ENCODE results near the gene GOLGA5.
A peak's percentile ranks its signal among the peaks of the same experiment; 100 is the strongest.
"Not testable (repeated sequence)": the region's sequence is repeated elsewhere in the genome, so short reads cannot be mapped to it uniquely, and the experiment has no call there.

GOLGA5 gene

DNA sequence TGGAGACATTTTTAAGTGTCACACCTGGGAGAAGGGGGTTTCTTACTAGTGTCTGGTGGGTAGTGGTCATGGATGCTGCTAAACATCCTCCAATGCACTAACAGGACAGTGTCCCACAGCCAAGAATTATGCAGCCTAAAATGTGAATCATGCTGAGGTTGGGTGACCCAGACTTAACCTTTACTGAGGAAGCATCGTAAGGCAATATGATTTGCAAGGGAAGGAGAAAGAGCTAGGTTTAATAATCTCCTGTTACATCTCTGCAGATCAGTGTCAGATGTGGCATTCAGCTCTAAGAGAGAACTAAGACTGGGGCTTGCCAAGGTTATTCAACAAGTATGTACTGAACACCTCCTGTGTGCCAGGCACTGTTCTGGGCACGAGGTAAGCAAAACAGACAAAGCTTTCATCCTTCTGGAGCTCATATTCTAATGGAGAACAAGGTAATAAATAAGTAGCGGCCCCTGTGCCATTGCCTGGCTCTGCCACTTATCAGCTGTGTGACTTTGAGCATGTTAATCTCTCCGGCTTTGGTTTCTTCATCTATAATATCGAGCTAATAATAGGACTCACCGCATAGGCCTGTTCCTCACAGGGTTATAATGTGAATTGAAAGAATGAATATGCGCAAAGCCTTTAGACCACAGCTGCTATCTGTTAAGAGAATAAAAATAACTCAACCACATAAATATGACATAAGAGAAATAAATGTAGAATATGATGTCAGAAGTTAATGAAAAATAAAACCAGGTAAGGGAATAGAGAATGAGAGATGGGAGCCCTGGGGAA is 13.5 kb upstream of the GOLGA5 start:
- DNase-seq, result no peak

DNA sequence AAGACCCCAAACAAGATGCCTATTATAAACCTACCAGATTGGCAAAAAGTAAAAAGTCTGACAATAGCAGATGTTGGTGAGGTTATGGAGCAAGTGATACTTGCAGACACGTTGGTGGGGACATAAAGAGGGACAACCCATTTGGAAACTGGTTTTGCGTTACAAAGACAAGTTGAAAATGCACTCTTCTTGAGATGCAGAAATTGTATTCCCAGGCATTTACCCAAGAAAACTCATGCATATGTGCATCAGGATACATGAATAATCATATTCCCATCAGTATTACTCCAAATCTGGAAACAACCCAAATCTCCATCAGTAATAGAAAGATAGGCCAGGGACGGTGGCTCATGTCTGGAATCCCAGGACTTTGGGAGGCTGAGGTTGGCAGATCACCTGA is 12.8 kb upstream of the GOLGA5 start:
- no peak for DNase-seq

DNA sequence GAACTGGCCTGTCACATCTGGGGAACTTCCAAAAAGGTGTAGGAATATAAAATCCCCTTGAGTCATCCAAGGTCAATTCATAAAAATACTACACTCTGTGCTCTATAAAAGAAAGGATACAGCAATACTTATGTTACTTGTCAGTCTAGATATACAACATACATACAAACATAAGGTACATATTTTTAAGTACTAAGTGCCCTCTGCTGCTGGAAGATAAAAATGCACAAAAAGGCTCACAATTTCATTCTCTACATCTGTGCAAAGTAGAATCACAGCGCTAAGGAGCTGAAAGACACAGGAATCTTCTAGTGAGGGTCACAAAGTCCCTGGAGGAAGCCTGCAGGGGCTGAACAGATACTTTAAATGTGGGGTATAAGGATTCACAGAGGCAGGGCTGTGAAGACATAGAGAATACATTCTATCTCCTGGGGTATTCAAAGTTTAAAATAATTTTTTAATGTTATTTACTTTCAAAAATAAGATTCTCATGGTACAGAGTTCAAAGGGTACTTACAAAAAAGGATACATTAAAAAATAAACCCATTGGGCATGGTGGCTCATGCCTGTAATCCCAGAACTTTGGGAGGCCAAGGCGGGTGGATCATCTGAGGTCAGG is 10.2 kb upstream of the GOLGA5 start:
- DNase-seq, result peak; percentile 67

DNA sequence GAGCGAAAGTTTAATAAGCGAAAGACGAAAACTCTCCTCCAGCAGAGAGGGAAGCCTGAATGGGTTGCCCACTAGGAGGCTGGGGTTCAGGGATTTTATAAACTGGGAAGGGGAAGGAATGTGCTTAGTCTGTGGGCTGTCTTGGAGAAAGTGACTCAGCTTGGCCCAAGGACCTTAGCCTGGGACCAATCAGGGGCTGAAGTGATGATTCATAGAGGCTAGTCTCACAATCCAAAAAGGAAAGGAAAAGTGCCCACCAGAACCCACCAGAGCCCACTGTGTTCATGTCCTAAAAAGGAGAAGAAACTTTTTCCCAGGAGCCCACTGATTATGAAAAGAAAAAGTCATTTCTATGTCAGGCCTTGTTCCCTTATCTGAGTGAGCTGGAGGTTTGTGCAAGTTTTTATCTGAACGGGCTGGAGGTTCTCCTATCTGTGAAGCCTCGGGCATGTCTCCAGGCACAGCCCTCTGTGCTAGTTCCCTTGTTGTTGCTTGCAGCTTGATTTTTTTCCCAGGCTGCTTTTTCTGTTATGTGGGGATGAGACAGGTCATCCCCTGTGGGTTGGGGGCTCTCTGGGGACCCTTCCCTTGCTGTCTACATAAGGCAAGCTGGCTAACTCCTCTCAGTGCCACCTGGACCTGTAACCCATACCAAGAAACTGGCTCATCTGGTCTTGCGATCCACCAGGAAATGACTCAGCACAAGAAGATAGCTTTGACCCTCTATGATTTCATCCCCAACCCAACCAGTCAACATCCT is 8.3 kb upstream of the GOLGA5 start:
- DNase-seq, result no peak

DNA sequence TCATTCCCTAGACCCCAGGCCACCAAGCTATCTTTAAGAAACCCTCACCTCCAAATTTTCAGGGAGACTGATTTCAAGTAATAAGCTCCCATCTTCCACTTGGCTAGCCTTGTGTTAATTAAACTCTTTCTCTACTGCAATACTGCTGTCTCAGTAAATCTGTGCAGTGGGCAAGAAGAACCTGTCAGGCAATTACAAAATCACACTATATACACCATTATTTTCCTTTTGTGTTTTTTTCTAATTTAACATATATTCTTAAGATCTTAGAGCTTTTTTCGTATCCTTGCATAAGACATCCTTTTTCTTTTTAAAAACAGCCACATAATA is 7.7 kb upstream of the GOLGA5 start:
- no peak for DNase-seq

DNA sequence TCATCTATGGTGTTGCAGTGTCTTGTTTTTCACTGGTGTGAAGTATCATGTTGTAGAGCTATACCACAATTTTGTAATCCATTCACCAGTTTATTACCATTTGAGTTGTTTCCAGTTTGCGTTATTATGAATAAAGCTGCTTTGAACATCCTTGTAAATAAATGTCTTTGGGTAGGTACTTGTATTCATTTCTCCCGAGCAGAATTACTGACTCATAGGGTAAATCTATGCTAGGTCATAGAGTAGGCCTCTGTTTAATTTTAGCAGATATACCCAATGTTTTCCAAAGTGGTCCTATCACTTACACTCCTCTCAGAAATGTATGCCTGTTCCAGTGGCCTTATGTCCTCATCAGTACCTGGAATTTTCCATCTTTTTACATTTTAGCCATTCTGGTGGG is 6.6 kb upstream of the GOLGA5 start:
- DNase-seq, result no peak

DNA sequence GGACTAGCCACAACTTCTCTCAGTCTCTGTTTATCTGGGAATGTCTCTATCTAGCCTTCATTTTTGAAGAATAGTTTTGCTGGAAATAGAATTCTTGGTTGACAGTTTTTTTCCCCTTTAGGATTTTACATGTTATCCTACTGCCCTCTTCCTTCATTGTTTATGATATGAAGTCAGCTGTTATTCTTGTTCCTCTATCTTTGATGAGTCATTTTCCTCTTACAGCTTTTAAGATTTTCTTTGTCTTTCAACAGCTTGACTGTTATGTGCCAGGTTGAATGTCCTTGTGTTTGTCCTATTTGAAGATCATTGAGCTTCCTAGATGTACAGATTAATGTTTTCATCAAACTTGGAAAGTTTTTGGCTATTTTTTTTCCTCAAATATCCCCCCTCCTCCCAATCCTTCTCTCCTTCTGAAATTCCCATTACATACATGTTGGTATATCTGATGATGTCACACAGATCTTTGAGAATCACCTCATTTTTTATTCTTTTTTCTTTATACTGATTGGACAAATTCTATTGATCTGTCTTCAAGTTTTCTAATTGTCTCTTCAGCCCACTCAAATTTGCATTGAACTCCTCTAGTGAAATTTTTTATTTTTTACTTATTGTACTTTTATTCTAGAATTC is 4.5 kb upstream of the GOLGA5 start:
- no peak for DNase-seq

DNA sequence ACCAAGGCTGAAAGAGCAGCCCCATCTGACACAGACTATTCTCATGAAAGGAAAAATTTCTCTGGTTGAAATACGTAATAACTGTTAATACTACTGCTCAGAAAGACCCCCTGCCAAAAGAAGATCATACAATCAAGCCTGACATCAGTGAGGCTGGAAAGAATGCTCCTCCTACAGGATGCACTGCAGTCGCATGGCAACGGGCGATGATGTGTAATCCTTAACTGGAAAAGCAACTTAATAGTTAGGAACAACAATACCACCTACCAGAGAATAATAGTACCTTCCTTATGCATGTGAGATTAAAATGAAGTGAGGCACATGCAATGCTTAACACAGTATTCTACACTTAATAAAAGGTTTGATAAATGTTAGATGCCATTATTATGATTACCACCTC is 1.2 kb upstream of the GOLGA5 start:
- DNase-seq, result no peak

DNA sequence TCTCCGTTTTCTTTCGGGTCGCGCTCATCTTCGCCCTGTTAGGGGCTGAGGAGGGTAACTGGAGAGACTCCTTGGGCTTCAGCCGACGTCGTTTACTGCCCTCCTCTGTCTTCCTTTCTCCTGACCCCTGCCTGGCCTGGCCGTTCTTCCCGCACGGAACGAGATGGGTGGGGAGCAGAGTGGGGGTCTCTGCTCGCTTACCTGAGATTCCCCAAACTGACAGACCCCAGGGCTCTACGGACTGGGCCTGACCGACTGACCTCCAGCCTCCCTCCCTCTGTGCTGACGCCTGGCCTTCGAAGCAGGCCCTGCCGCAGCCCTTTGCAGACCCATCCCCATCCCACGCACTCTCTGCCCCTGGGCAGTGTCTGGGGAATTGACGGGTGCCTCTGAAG is 439 bp downstream of the GOLGA5 start:
- DNase-seq, result no peak

DNA sequence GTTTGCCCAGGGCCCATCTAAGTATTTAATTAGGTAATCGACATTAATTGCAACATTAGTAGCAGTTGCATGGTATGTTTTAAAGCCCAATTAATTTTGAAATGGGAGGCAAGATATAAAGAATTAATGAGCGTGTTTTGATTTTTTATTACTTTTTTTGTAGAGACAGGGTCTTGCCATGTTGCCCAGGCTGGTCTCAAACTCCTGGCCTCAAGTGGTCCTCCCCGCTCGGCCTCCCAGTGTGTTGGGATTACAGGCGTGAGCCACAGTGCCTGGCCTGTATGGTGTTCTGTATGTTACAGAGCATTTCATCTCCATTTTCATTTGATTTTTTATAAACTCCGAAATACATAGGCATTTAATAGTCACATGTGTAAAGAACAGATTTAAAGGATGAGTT is 856 bp downstream of the GOLGA5 start:
- DNase-seq, result no peak

DNA sequence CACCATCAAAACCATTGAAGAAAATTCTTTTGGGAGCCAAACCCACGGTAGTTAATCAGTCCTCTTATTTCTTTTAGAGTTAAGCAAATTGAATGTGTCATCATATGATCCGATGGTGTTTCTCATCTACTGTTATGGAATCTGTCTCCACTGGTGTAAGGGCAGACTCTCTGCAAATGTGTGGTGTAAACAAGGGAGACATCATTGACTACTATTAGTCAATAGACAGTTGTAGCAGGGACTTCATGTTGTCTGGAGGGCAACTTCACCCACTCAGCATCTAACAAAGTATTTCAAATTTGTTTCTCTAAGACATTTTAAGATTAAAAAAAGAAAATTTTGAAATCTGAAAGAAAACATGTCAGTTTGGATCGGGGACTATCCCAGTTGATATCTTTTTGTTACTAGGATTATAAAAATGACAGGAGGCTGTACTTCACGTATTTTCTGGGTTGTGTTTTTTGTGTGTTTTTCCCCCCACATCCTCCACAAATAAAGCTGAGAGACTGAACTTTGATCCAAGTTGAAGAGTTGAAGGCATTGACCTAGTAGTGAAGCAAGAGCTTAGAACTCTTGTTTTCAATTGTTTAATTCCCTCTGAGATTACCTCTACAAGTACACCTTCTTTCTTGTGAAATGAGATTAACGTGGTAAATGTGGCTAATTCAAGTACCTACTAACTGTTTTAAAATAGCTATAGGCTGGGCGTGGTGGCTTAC is 4.0 kb downstream of the GOLGA5 start:
- no peak for DNase-seq

DNA sequence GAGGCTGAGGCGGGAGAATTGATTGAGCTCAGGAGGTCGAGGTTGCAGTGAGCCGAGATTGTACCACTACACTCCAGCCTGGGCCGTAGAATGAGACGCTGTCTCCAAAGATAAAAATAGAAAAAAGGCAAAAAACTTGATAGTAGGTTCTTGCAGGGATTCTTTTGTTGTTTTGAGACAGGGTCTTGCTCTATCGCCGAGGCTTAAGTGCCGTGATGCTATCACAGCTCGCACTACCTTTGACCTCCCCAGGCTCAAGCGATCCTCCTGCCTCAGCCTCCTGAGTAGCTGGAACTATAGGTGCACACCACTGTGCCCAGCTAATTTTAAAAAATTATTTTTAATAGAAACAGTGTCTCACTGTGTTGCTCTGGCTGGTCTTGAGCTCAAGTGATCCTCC is 4.7 kb downstream of the GOLGA5 start:
- DNase-seq, result no peak

DNA sequence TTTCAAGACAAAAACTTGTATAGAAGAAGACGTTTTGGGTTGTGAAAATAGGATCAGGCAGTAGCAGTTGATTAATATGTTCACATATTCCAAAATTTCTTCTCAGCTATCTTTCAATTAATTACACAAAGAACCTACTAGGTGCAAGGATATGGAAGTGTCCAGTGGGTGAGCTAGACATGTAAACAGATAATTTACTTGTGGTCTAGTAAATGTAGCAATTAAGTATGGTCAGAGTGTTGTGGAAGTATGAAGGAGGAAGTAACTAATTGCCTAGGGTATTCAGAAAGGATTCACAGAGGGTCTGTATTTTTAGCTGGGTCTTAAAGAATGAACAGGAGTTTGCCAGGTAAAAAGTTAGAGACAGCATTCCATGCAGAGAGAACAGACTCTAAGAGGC is 5.9 kb downstream of the GOLGA5 start:
- DNase-seq, result no peak

DNA sequence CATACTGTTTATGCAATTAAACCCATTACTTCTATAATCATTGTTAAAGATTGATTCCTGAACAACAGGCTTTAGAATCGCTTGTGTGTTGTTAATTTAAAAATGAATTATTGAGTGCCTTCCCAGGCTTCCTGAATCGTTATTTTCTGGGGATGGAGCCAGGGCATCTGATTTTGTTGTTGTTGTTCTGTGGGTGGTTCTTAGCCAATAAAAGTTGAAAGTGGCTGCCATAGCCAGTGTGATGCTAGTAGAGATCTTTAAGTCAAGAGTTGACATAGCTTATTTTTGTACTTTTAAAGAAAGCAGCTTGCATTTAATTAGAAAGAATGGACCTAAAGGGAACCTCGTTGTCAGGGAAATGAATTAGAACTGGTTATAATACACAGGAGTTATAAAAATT is 6.4 kb downstream of the GOLGA5 start:
- no peak for DNase-seq

DNA sequence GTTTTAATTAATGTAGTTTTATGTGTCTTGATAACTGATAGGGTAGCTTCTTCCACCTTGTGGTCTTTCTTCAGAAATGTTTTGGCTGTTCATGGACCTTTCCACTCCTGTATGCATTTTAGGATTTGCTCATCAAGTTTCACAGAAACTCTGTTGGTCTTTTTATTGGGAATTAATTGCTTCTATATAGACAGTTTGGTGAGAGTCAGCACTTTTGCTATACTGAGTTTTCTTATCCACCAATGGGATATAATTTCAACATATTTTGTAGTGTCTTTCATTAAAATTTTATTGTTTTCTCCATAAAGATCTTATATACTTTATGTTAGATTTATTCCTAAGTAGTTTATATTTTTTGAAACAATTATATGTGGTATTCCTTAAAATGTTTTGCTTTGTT is 7.8 kb downstream of the GOLGA5 start:
- DNase-seq, result no peak

DNA sequence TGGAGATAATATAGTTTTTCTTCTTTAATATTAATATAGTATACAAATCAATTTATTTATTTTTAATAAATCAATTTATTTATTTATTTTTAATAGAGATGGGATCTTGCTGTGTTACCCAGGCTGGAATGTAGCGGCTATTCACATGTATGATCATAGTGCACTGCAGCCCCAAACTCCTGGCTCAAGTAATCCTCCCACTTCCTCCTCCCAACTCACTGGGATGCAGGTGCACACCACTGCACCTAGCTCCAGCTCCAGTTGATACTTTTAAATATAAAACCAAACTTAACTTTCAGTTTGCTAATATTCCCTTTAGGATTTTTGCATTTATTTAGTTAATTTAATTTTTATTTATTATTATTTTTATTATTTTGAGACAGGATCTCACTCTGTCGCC is 8.6 kb downstream of the GOLGA5 start:
- DNase-seq, result no peak

DNA sequence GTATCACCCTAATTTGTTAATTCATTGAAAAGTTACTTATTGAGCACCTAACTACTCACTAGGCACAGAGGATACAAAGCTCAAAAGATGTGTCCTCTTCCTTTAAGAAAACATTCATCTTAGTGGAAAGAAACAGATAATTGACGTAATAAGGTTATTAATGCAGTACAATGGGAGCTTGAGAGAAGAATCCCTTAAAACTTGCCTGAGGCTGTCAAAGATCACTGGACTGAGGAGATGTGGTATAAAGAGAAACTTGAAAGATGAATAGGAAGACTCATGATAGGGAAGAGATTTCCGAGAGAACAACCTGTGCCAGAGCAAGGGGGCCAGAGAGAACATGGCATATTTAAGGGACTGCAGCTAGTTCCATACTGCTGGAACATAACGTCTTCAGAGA is 19.1 kb downstream of the GOLGA5 start:
- DNase-seq, result no peak

DNA sequence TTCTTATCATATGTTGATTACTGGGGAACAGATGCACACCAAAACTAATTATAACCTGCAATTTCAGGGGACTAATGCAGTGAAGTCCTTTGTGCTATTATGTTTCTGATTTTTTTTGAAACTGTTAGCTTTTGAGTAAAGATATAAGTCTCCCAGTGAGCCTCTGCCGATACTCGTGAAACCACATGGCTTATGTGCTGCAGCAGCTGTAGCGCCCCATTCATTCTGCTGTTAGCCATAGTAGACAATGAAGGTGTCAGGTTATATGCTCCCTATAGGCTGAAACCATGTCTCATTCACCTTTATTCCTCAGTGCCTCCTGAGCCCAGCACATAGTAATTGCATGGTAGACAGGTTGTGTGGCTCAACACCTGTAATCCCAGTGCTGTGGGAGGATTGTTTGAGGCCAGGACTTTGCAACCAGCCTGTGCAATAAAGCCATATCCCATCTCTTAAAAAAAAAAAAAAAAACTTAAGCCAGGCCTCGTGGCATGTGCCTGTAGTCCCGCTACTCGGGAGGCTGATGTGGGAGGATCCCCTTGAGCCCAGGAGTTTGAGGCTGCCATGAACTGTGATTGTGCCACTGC is 25.0 kb downstream of the GOLGA5 start:
- DNase-seq, result no peak

DNA sequence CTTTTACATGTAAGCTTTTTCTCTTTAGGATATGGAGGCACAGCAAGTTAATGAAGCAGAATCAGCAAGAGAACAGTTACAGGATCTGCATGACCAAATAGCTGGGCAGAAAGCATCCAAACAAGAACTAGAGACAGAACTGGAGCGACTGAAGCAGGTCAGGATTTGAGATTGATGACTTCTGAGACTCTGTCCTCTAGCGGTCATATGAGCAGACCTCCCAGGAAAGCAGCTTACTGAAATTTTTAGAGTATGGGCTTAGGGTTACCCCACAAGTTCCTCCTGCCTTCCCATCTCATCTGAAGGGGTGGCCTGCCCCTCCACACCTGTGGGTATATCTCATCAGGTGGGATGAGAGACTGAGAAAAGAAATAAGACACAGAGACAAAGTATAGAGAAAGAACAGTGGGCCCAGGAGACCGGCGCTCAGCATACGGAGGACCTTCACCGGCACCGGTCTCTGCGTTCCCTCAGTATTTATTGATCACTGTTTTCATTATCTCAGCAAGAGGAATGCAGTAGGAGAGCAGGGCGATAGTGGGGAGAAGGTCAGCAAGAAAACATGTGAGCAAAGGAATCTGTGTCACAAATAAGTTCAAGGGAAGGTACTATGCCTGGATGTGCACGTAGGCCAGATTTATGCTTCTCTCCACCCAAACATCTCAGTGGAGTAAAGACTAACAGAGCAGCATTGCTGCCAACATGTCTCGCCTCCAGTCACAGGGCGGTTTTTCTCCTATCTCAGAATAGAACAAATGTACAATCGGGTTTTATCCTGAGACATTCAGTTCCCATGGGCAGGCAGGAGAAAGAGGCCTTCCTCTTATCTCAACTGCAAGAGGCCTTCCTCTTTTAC is 25.8 kb downstream of the GOLGA5 start:
- not testable (repeated sequence) for DNase-seq

DNA sequence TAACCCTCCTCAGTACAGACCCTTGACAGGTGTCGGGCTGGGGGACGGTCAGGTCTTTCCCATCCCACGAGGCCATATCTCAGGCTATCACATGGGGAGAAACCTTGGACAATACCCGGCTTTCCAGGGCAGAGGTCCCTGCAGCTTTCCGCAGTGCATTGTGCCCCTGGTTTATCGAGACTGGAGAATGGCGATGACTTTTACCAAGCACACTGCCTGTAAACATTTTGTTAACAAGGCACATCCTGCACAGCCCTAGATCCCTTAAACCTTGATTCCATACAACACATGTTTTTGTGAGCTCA is 26.4 kb downstream of the GOLGA5 start:
- DNase-seq, result not testable (repeated sequence)

DNA sequence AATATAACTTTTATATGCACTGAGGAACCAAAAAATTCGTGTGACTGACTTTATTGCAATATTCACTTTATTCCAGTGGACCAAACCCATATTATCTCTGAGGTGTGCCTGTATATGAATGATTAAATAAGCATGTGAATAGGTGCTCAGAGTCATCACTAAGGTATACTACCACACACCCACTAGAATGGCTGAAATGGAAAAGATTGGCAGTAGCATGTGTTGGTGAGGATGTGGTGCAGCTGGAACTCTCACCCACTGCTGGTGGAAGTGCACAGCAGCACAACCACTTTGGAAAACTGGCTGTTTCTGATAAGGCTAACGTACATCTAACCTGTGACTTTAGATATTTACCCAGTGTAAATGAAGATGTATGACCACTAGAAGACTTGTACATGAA is 36.8 kb downstream of the GOLGA5 start:
- no peak for DNase-seq

DNA sequence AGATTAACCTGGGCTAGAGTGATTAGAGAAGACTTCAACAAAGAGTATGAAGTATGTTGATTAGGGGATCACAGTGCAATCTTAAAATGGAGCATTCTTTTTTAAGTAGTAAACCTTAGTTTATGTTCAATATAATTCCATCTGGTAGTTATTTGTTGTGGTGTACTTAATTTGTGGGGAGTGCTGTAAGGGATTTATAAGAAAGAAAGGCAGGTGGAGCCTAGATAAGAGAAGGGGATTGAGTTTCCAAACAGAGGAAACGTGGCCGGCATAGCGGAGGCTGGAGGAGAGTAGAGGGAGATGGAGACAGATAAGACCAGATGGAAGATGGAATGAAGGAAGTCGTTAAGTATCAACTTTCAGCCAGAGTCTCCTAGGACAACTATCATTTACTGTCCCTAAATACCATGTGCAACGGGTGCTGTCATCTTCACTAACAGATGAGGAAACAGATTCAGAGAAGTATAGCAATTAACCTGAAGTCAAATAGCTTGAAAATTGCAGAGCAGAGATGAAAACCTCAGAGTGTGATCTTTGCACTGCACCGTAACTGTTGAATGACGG is 38.1 kb downstream of the GOLGA5 start:
- no peak for DNase-seq
